Transverse colon (tissue), 4 donors: ENCODE measurements around the gene DMC1. TPM values are rescaled to one million over a fixed set of nuclear protein-coding genes. Genes with fewer than 3 reads are reported as not detected.

Source experiments
- DNase-seq: peaks from one replicate; pipeline ENCODE4 v3.0.0-alpha.2; 2019
- H3K27ac ChIP-seq, 4 donors: fragments of 200-600 bp; sonication (generic); 2 replicates each; pipeline ENCODE4 v1.5.1; 2016 to 2018; ENCODE audit warnings: inconsistent platforms in 4 of 4
- H3K27me3 ChIP-seq: fragments of 200-600 bp; sonication (generic); 2 replicates; pipeline ENCODE4 v1.5.1; 2017; ENCODE audit warnings: inconsistent platforms
- H3K36me3 ChIP-seq, 4 donors: fragments of 200-600 bp; sonication (generic); 2 replicates each; pipeline ENCODE4 v1.5.1; 2017 to 2019; ENCODE audit warnings: inconsistent platforms in 4 of 4
- H3K4me1 ChIP-seq, 4 donors: fragments of 200-600 bp; sonication (generic); 2 replicates each; pipeline ENCODE4 v1.5.1; 2017 to 2020; ENCODE audit warnings: inconsistent platforms in 4 of 4
- H3K4me3 ChIP-seq, 4 donors: fragments of 200-600 bp; sonication (generic); 1 replicate in 1 of 4; 2 replicates in 3 of 4; pipeline versions ENCODE4 v1.5.1 to v1.6.1; 2017 to 2019; ENCODE audit warnings: inconsistent platforms in 4 of 4
- H3K9me3 ChIP-seq, 2 donors: fragments of 200-600 bp; sonication (generic); 2 replicates each; pipeline ENCODE4 v1.5.1; 2017 to 2019; ENCODE audit warnings: inconsistent platforms in 2 of 2
- EP300 ChIP-seq: sonication (generic); formaldehyde crosslinking; IDR thresholded peaks from one replicate; pipeline ENCODE4 v1.6.1; 2017; ENCODE audit warnings: antibody characterized with exemption, low read depth
- POLR2A ChIP-seq: fragments of 450-650 bp; IDR thresholded peaks from one replicate; pipeline ENCODE4 v1.6.1; 2016; ENCODE audit warnings: antibody characterized with exemption, mild to moderate bottlenecking, moderate library complexity
- POLR2AphosphoS5 ChIP-seq, 3 donors: sonication (generic); formaldehyde crosslinking; IDR thresholded peaks; one replicate each; pipeline ENCODE4 v1.6.1; 2016; ENCODE audit warnings: antibody characterized with exemption in 3 of 3
- WGBS, 2 donors: methylation state at CpG; one replicate each; pipeline ENCODE4 v1.1.5; 2018; ENCODE audit warnings: low coverage in 1 of 2; 5-methylcytosine and 5-hydroxymethylcytosine counted together
- in situ Hi-C, 4 donors: fragments of 200-750 bp; cut with MboI; loops; one replicate each; pipeline versions ENCODE4 v1.15.0 to v1.15.1; 2017; ENCODE audit warnings: low sequenced_read_pairs in 3 of 4, low pct_ligation_motif_present in 1 of 4, low pct_unique_long_range_greater_than_20kb in 1 of 4
- intact Hi-C: fragments of 100-400 bp; cut with DNase I; formaldehyde crosslinking; loops from one replicate; pipeline ENCODE4 v1.15.1; 2023; ENCODE audit warnings: low total_unique reads
- total RNA-seq, 4 donors: library from RNA; depleted of rRNA; stranded (reverse); fragments of >200 nt; gene quantifications; one replicate each; pipeline ENCODE4 v1.1.0, GENCODE V29; 2016
- TF ChIP-seq, protein P1 (sequence below), 5 experiments: fragments of 200-600 bp in 3 of 5; fragments of 450-650 bp in 2 of 5; sonication (generic) in 3 of 5; IDR thresholded peaks; 1 replicate in 2 of 5; 2 replicates in 3 of 5; pipeline ENCODE4 v1.5.1; 2016 to 2017; ENCODE audit warnings: antibody characterized with exemption in 5 of 5, inconsistent platforms in 3 of 5, mild to moderate bottlenecking in 2 of 5, moderate library complexity in 1 of 5

The DMC1 gene
- total RNA-seq, 4 donors from 2014 or later: 0.32 to 86.2 (median 0.68) TPM; not detected in 1

DNA sequence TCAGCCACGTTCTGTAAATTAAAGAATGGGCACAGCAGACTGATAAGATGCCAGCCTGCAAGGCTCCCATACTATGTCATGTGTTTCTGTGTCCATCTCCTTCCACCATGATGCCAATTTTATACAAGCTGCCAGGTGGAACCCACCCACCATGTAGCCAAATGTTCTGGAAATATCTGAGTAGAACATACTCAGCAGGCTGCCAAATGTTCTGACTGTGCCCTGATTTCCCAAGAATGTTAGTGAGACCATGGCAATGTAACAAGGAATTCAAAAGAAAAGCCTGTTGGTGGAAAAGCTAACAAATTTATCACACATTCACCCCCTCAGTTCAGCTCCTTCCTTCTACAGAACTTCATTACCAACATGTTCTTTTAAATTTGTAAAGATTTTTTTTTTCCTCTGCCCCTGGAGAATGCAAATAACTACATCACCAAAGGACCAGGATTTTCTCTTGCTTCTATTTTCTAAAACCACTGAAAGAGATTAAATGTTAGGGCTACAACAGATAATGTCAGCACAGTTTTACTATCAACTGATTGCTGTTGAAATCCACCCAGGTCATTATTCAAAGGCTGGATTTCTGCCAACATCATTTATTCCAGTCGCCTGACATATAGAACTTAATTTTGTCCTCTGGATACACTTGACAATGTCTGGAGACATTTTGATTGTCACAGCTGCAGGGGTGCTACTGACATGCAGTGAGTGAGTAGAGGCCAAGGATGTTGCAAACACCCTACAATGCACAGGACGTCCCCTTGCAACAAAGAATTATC is 3.1 kb downstream of the DMC1 start:
- Histone ChIP-seq H3K4me1 (peaks cover 3 to 20% (median 9%) of the 10 kb centered on the region in 4 donors), H3K27me3 (no peaks in the 10 kb centered on the region), H3K4me3 (no peak overlapping the region), H3K9me3 (no peaks in the 10 kb centered on the region), H3K36me3 (no peaks in the 10 kb centered on the region), H3K27ac (no peak overlapping the region)
- WGBS, 2 donors: 71% methylated on average over 2 to 3 of the region's 3 CpGs
- no peak for DNase-seq
- intact Hi-C loops: no loop called here
- TF ChIP-seq POLR2A (no peak), POLR2AphosphoS5 (IDR thresholded peaks at IDR 0.05) (no peak), EP300 (no peak)
- TF ChIP-seq, protein P1, sequence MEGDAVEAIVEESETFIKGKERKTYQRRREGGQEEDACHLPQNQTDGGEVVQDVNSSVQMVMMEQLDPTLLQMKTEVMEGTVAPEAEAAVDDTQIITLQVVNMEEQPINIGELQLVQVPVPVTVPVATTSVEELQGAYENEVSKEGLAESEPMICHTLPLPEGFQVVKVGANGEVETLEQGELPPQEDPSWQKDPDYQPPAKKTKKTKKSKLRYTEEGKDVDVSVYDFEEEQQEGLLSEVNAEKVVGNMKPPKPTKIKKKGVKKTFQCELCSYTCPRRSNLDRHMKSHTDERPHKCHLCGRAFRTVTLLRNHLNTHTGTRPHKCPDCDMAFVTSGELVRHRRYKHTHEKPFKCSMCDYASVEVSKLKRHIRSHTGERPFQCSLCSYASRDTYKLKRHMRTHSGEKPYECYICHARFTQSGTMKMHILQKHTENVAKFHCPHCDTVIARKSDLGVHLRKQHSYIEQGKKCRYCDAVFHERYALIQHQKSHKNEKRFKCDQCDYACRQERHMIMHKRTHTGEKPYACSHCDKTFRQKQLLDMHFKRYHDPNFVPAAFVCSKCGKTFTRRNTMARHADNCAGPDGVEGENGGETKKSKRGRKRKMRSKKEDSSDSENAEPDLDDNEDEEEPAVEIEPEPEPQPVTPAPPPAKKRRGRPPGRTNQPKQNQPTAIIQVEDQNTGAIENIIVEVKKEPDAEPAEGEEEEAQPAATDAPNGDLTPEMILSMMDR (IDR thresholded peaks at IDR 0.05): no peak
- in situ Hi-C loops: loop anchor here in 1 of 4 donors (25.0 kb wide), 1 partner anchor 505 kb away; the partner anchor contains the start of gene PICK1

DNA sequence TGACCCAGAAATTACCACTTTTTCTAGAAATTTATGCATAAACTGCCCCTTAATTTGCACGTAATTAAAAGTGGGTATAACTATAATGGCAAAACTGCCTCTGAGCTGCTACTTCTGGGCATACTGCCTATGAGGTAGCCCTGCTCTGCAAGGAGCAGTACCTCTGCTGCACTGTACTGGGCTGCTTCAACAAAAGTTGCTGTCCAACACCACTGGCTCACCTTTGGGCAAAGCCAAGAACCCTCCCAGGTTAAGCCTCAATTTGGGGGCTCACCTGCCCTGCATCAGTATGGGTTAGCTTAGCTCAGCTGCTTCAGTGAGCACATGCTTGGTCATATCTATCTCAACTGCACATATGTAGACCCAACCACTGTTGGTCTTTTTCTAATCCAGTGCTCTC is 4.5 kb downstream of the DMC1 start:
- Histone ChIP-seq H3K27ac (no peak overlapping the region), H3K4me1 (peaks cover 0 to 10% (median 3%) of the 10 kb centered on the region in 4 donors), H3K4me3 (no peak overlapping the region), H3K27me3 (no peaks in the 10 kb centered on the region), H3K36me3 (no peaks in the 10 kb centered on the region), H3K9me3 (no peaks in the 10 kb centered on the region)
- intact Hi-C loops (no loop called here), in situ Hi-C loops (loop anchor here in 1 of 4 donors (25.0 kb wide), 1 partner anchor 503 kb away; the partner anchor contains the start of gene PICK1)
- TF ChIP-seq EP300 (no peak), POLR2A (no peak)
- TF ChIP-seq, protein P1 (IDR thresholded peaks at IDR 0.05): no peak
- no peak for DNase-seq
- 88% methylated on average over 1 of the region's 1 CpG; no CpG with 5 or more reads in 1 of the 2 donors for WGBS, 2 donors

DNA sequence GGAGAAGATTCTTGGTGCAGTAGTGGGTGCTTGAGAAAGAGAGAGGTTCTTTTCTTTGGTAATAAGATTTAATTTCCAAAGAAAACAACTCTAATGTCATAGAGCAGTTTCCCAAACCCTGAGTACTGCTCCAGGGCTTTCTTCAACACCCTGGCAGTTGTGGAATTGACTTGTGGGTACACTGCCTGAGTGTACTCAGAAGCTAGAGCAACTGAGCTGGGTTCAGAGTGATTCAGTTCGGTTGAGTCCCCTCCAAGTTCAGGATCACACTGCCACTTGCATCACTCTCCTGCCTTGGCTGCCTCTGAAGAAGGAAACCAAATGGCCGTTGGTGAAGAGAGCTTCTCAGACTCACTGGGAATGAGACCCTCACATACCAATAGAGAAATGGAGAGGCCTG is 5.3 kb downstream of the DMC1 start:
- Histone ChIP-seq H3K4me1 (peaks cover 0 to 5% (median 1%) of the 10 kb centered on the region in 4 donors), H3K27ac (no peak overlapping the region), H3K27me3 (no peaks in the 10 kb centered on the region), H3K4me3 (no peak overlapping the region), H3K9me3 (no peaks in the 10 kb centered on the region), H3K36me3 (no peaks in the 10 kb centered on the region)
- in situ Hi-C loops: loop anchor here in 1 of 4 donors (25.0 kb wide), 1 partner anchor 502 kb away; the partner anchor contains the start of gene PICK1
- WGBS, 2 donors: 69 to 79% methylated on average over 2 of the region's 2 CpGs
- intact Hi-C loops: no loop called here
- no peak for DNase-seq
- TF ChIP-seq EP300 (no peak), POLR2A (no peak), POLR2AphosphoS5 (IDR thresholded peaks at IDR 0.05) (no peak)
- TF ChIP-seq, protein P1 (IDR thresholded peaks at IDR 0.05): no peak

DNA sequence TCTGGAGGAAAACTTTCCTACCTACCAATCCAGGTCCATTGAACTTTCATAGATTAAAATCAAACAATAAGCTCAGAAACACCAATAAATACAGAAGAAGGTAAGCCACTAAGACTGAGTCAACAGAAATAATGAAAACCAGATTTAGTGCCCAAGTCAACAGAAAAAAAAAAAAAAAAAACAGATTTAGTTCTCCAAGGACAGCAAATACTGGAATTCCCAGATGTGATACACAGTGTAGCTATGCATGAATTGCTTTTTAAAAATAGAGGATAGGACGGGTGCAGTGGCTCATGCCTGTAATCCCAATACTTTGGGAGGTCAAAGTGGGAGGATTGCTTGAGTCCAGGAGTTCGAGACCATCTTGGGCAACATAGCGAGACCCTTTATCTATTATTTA is 15.7 kb downstream of the DMC1 start:
- H3K36me3 ChIP-seq: no peaks in the 10 kb centered on the region
- in situ Hi-C loops: loop anchor here in 1 of 4 donors (25.0 kb wide), 1 partner anchor 492 kb away; the partner anchor contains the start of gene PICK1
- intact Hi-C loops: no loop called here
- no peak overlapping the region for H3K4me3 ChIP-seq
- 83 to 90% methylated on average over 3 of the region's 3 CpGs for WGBS, 2 donors
- DNase-seq: no peak
- no peaks in the 10 kb centered on the region for H3K4me1 ChIP-seq
- H3K27ac ChIP-seq: no peak overlapping the region
- H3K9me3 ChIP-seq: no peaks in the 10 kb centered on the region
- TF ChIP-seq EP300 (no peak), POLR2AphosphoS5 (IDR thresholded peaks at IDR 0.05) (no peak), POLR2A (no peak)
- TF ChIP-seq, protein P1 (IDR thresholded peaks at IDR 0.05): no peak
- H3K27me3 ChIP-seq: no peaks in the 10 kb centered on the region
